IPS DF 6.9 (cell line): Measurements from ENCODE around the gene SLX4IP.

Experiments
- DNase-seq: peaks from one replicate; pipeline ENCODE4 v3.0.0-alpha.2; 2013; ENCODE audit warnings: low read depth, low spot score
- H3K27ac ChIP-seq: one replicate; pipeline ENCODE4 v1.5.1; 2013; ENCODE audit warnings: low read length, control low read depth
- H3K27me3 ChIP-seq: 2 replicates; pipeline ENCODE4 v1.6.1; 2013; ENCODE audit warnings: mild to moderate bottlenecking, low read length; ENCODE audit not compliant: control insufficient read depth, insufficient read depth
- H3K36me3 ChIP-seq: 2 replicates; pipeline ENCODE4 v1.6.1; 2013; ENCODE audit warnings: low read length; ENCODE audit not compliant: control insufficient read depth, insufficient read depth
- H3K4me1 ChIP-seq: 2 replicates; pipeline ENCODE4 v1.6.1; 2013; ENCODE audit warnings: low read length; ENCODE audit not compliant: control insufficient read depth, insufficient read depth
- H3K4me3 ChIP-seq: 2 replicates; pipeline ENCODE4 v1.5.1; 2013; ENCODE audit warnings: mild to moderate bottlenecking, low read length
- H3K9me3 ChIP-seq: 2 replicates; pipeline ENCODE4 v1.6.1; 2013; ENCODE audit warnings: low read length, inconsistent platforms; ENCODE audit not compliant: control insufficient read depth, insufficient read depth
- WGBS: extraction: QIAGEN DNeasy Blood & Tissue Kit; methylation state at CpG from one replicate; pipeline ENCODE4 v1.1.7; 2013; ENCODE audit warnings: mixed read lengths, missing lambda C conversion rate; ENCODE audit not compliant: insufficient read length, insufficient coverage; 5-methylcytosine and 5-hydroxymethylcytosine counted together

Gene SLX4IP

GRCh38 chr20:10476319-10476724 lies 41.2 kb downstream of the SLX4IP start:
- DNase-seq, result no peak
- Histone ChIP-seq H3K36me3 (no peaks in the 10 kb centered on the region), H3K4me3 (no peak overlapping the region), H3K27ac (no peak overlapping the region), H3K4me1 (0 out of 2 replicates have a peak, but pooled peaks cover 5% of the 10 kb centered on the region), H3K9me3 (no peaks in the 10 kb centered on the region), H3K27me3 (no peaks in the 10 kb centered on the region)
- WGBS, result no CpG with 5 or more reads among the region's 3 CpGs

GRCh38 chr20:10478205-10478604 lies 43.1 kb downstream of the SLX4IP start:
- no CpG with 5 or more reads among the region's 1 CpG for WGBS

GRCh38 chr20:10478930-10479329 lies 43.8 kb downstream of the SLX4IP start:
- H3K4me3 ChIP-seq, result no peak overlapping the region
- 0 out of 2 replicates have a peak, but pooled peaks cover 5% of the 10 kb centered on the region for H3K4me1 ChIP-seq
- H3K36me3 ChIP-seq, result no peaks in the 10 kb centered on the region
- H3K27ac ChIP-seq, result no peak overlapping the region
- DNase-seq, result no peak
- no CpG with 5 or more reads among the region's 4 CpGs for WGBS
- H3K27me3 ChIP-seq, result no peaks in the 10 kb centered on the region
- H3K9me3 ChIP-seq, result no peaks in the 10 kb centered on the region

More at GRCh38 chr20:10478205-10478604, 43.1 kb downstream of the SLX4IP start:
- Histone ChIP-seq H3K36me3 (no peaks in the 10 kb centered on the region), H3K4me1 (0 out of 2 replicates have a peak, but pooled peaks cover 5% of the 10 kb centered on the region), H3K9me3 (no peaks in the 10 kb centered on the region), H3K4me3 (no peak overlapping the region), H3K27ac (no peak overlapping the region), H3K27me3 (no peaks in the 10 kb centered on the region)
- no peak for DNase-seq

DNA sequence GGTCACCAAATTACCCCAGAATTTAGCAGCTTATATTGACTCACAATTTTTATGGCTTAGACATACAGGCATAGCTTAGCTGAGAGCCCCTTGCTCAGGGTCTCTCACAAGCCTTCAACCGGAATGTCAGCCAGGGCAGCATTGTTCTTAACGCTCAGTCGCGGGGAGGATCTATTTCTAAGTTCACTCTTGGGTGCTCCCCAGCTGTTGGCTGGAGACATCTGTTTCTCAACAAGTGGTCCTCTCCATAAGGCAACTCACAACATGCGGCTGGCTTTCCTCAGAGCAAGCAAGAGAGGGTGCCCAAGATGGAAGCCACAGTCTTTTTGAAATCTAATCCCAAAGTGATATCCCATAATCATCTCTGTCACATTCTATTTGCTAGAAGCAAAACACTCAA lies 46.6 kb downstream of the SLX4IP start:
- Histone ChIP-seq H3K27me3 (no peaks in the 10 kb centered on the region), H3K36me3 (no peaks in the 10 kb centered on the region), H3K9me3 (no peaks in the 10 kb centered on the region), H3K4me3 (no peak overlapping the region), H3K27ac (no peak overlapping the region), H3K4me1 (no peaks in the 10 kb centered on the region)
- WGBS, result no CpG with 5 or more reads among the region's 5 CpGs
- DNase-seq, result no peak

DNA sequence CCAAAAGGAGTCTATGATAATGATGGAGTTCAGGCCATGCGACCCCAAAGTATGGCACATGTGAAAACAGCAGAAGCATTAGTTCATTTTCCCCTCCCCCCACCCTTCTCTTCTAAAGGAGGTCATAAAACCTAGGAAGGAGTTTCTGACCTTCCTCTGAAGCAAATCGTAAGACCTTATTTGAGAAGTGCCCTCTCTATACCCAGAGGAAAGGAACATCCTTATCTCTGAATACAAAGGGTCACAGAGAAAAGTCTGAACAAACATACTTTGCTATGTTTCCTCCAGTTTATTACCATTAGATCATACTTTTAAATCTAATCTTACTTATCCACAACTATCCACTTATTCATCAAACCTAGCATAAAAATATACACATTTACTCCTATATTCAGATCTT lies 48.6 kb downstream of the SLX4IP start:
- no peaks in the 10 kb centered on the region for H3K36me3 ChIP-seq
- WGBS, result no CpG with 5 or more reads among the region's 2 CpGs
- DNase-seq, result no peak

DNA sequence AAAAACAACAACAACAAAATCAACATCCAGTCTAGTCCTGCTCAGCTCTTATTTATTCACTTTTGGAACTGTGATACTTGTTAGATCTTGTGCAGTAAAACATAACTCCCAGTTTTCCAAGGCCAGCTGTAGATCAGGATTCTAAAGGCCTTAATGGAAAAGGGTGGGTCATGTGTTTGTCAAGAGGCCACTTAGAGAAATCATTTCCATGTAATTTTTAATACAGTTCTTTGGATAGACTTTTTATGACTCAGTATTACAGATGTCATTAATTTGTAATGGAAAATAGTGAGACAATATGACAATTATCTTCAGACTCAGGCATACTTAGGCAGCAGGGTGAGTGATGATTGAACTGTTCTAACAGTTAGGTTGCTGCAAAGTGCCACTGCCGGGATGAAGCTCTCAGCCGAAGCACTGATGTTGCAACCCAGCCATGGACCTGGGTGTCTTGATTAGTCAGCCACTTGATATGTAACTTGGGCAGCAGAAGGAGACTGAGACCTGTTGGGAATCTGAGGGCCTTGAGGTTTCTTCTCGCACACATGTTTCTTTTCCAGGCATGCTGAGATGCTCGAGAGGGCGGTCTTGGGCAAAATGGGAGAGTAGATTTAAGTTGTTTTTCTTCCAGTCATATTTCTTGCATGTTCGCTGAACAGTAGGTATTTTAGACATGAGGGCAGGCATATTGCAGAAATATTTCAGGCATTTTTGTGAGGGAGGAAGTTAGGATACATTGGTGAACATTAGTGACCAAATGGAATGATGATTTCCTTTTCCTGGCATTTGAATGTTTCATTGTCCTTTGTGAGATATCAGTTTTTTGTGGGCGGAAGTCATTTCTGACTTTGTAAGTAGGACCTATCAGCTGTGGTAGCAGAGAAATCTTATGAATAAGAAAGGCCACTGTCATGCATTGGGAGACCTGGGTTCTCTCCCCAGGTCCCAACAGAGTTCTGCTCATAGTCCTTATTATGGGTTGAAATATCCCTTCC lies 52.3 kb downstream of the SLX4IP start:
- Histone ChIP-seq H3K9me3 (no peaks in the 10 kb centered on the region), H3K36me3 (no peaks in the 10 kb centered on the region), H3K27ac (no peak overlapping the region), H3K4me3 (no peak overlapping the region), H3K4me1 (peaks cover 2% of the 10 kb centered on the region; the same call in 1 of the 2 replicates), H3K27me3 (no peaks in the 10 kb centered on the region)
- no peak for DNase-seq
- no CpG with 5 or more reads among the region's 7 CpGs for WGBS

More for the DNA sequence above, 48.6 kb downstream of the SLX4IP start:
- Histone ChIP-seq H3K4me1 (no peaks in the 10 kb centered on the region; the same call in 1 of the 2 replicates), H3K27ac (no peak overlapping the region), H3K27me3 (no peaks in the 10 kb centered on the region), H3K4me3 (no peak overlapping the region), H3K9me3 (no peaks in the 10 kb centered on the region)

DNA sequence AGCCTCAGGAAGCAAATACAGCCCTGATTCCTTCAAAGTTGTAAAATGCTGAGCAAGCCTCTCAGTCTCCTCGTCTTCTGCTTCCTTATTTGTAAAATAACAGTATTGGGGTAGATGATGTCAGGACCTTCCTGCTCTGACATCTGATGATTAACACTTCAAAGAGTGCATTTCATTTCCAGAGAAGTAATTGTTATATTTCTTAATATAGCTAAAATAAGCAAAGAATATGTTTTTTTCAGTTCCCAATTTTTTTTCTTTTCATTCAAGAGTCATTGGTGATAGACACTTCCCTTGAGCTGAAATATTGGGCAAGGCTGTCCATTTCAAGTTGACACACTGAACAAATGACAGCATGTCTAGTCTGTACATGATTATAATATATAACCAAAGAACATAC lies 53.4 kb downstream of the SLX4IP start:
- Histone ChIP-seq H3K27ac (no peak overlapping the region), H3K4me1 (peaks cover 2% of the 10 kb centered on the region; the same call in 1 of the 2 replicates)
- WGBS, result no CpG with 5 or more reads among the region's 1 CpG

GRCh38 chr20:10489853-10490252 lies 54.7 kb downstream of the SLX4IP start:
- Histone ChIP-seq H3K4me1 (peaks cover 2% of the 10 kb centered on the region; the same call in 1 of the 2 replicates), H3K36me3 (no peaks in the 10 kb centered on the region), H3K9me3 (no peaks in the 10 kb centered on the region), H3K4me3 (no peak overlapping the region), H3K27me3 (no peaks in the 10 kb centered on the region), H3K27ac (no peak overlapping the region)
- DNase-seq, result no peak
- no CpG with 5 or more reads among the region's 1 CpG for WGBS

More for the DNA sequence above, 53.4 kb downstream of the SLX4IP start:
- Histone ChIP-seq H3K4me3 (no peak overlapping the region), H3K36me3 (no peaks in the 10 kb centered on the region), H3K27me3 (no peaks in the 10 kb centered on the region), H3K9me3 (no peaks in the 10 kb centered on the region)
- DNase-seq, result no peak

GRCh38 chr20:10490257-10490656 lies 55.2 kb downstream of the SLX4IP start:
- Histone ChIP-seq H3K27me3 (no peaks in the 10 kb centered on the region), H3K4me3 (no peak overlapping the region), H3K9me3 (no peaks in the 10 kb centered on the region), H3K36me3 (no peaks in the 10 kb centered on the region), H3K27ac (no peak overlapping the region), H3K4me1 (peaks cover 2% of the 10 kb centered on the region; the same call in 1 of the 2 replicates)
- no peak for DNase-seq
- no CpG with 5 or more reads among the region's 2 CpGs for WGBS

GRCh38 chr20:10490706-10491105 lies 55.6 kb downstream of the SLX4IP start:
- Histone ChIP-seq H3K4me3 (no peak overlapping the region), H3K27me3 (no peaks in the 10 kb centered on the region), H3K27ac (no peak overlapping the region), H3K4me1 (peaks cover 2% of the 10 kb centered on the region; the same call in 1 of the 2 replicates), H3K9me3 (no peaks in the 10 kb centered on the region), H3K36me3 (no peaks in the 10 kb centered on the region)
- no peak for DNase-seq
- WGBS, result no CpG with 5 or more reads among the region's 1 CpG
